Endothelial cell of umbilical vein (primary cell): ENCODE results near the gene PABPC1L. TPM values are rescaled to one million over a fixed set of nuclear protein-coding genes. Genes with fewer than 3 reads are reported as not detected.

Experiments used
- BruUV-seq: library from RNA; stranded (reverse); fragments of 400-500 nt; replicated peaks from 2 replicates; lab custom pipeline; 2021; lab: Mats Ljungman, UMichigan
- CTCF ChIA-PET: fragments of 300-600, 350-600 bp; sonication (Branson Sonifier 250); formaldehyde crosslinking; loops from one replicate; lab custom pipeline; 2021; ENCODE audit warnings: antibody characterized with exemption, inconsistent platforms; lab: Charles Lee
- POLR2A ChIA-PET: fragments of 300-600, 350-600 bp; sonication (Branson Sonifier 250); formaldehyde crosslinking; loops from one replicate; lab custom pipeline; 2021; ENCODE audit warnings: antibody characterized with exemption, inconsistent platforms; lab: Charles Lee
- DNase-seq: peaks from one replicate; pipeline ENCODE4 v3.0.0-alpha.2; 2011; ENCODE audit warnings: low read depth, low spot score
- FAIRE-seq: peaks from 2 replicates; lab custom pipeline; 2011; peaks lifted over from hg19 to GRCh38; lab: Jason Lieb, UNC
- H2AFZ ChIP-seq: 2 replicates; pipeline ENCODE4 v1.6.0; 2012; ENCODE audit warnings: low read depth, low read length, control low read depth, inconsistent platforms
- H3K27ac ChIP-seq: 2 replicates; pipeline ENCODE4 v1.5.1; 2011; ENCODE audit warnings: low read depth, mild to moderate bottlenecking, control low read depth, low read length, moderate library complexity; ENCODE audit not compliant: insufficient read depth
- H3K27me3 ChIP-seq, 2 experiments: 2 replicates each; pipeline versions ENCODE4 v1.6.0 to v1.6.1; 2011; ENCODE audit warnings: low read length in 2 of 2, mixed read lengths in 1 of 2; ENCODE audit not compliant: control insufficient read depth in 2 of 2, insufficient read depth in 2 of 2
- H3K36me3 ChIP-seq, 2 experiments: 2 replicates in 1 of 2; 3 replicates in 1 of 2; pipeline ENCODE4 v1.5.1; 2011; ENCODE audit warnings: low read length in 2 of 2, mild to moderate bottlenecking in 1 of 2, moderate library complexity in 1 of 2; ENCODE audit not compliant: control insufficient read depth in 2 of 2, insufficient read depth in 2 of 2; ENCODE audit errors: extremely low read depth in 1 of 2
- H3K4me1 ChIP-seq: 3 replicates; pipeline ENCODE4 v1.5.1; 2011; ENCODE audit warnings: mild to moderate bottlenecking, low read length; ENCODE audit not compliant: control insufficient read depth, insufficient read depth; ENCODE audit errors: extremely low read depth
- H3K4me2 ChIP-seq: 2 replicates; pipeline ENCODE4 v1.6.1; 2011; ENCODE audit warnings: low read length, control low read depth, mixed read lengths; ENCODE audit not compliant: insufficient read depth
- H3K4me3 ChIP-seq, 3 experiments: fragments of 200-600 bp in 1 of 3; sonication (generic), shearing (Covaris generic) in 1 of 3; replicated peaks in 1 of 3; 2 replicates each; pipeline ENCODE4 v1.5.1; 2011 to 2016; ENCODE audit warnings: control low read depth in 3 of 3, low read length in 3 of 3, mild to moderate bottlenecking in 2 of 3, inconsistent platforms in 1 of 3, low read depth in 1 of 3, moderate library complexity in 1 of 3; ENCODE audit not compliant: insufficient read depth in 1 of 3
- H3K79me2 ChIP-seq: 2 replicates; pipeline ENCODE4 v1.6.0; 2012; ENCODE audit warnings: low read length, inconsistent platforms; ENCODE audit not compliant: control insufficient read depth, insufficient read depth
- H3K9ac ChIP-seq: replicated peaks from 2 replicates; pipeline ENCODE3; 2011; ENCODE audit warnings: low read length, control low read depth; ENCODE audit not compliant: insufficient read depth; ENCODE audit errors: extremely low read depth
- H3K9me1 ChIP-seq: replicated peaks from 3 replicates; pipeline ENCODE4 v1.6.0; 2011; ENCODE audit warnings: mild to moderate bottlenecking, low read length; ENCODE audit not compliant: control insufficient read depth, insufficient read depth; ENCODE audit errors: extremely low read depth
- H3K9me3 ChIP-seq: replicated peaks from 2 replicates; pipeline ENCODE4 v1.5.1; 2012; ENCODE audit warnings: low read length, inconsistent platforms; ENCODE audit not compliant: control insufficient read depth, insufficient read depth
- H4K20me1 ChIP-seq: replicated peaks from 2 replicates; pipeline ENCODE3; 2011; ENCODE audit warnings: mild to moderate bottlenecking, low read length; ENCODE audit not compliant: control insufficient read depth, insufficient read depth; ENCODE audit errors: extremely low read depth
- EZH2 ChIP-seq: IDR thresholded peaks from 2 replicates; pipeline ENCODE4 v1.6.1; 2012; ENCODE audit warnings: borderline replicate concordance, low read depth, mild to moderate bottlenecking, moderate library complexity, low read length, inconsistent platforms; ENCODE audit not compliant: severe bottlenecking
- FOS ChIP-seq: IDR thresholded peaks from 2 replicates; pipeline ENCODE4 v1.6.1; 2011; ENCODE audit warnings: mild to moderate bottlenecking, low read length, moderate library complexity, borderline replicate concordance; ENCODE audit not compliant: insufficient read depth
- GATA2 ChIP-seq: IDR thresholded peaks from 2 replicates; pipeline ENCODE4 v1.7.0; 2011; ENCODE audit warnings: low read depth, mild to moderate bottlenecking, moderate library complexity, mixed read lengths, low read length; ENCODE audit not compliant: insufficient read length, insufficient read depth
- JUN ChIP-seq: IDR thresholded peaks from 2 replicates; pipeline ENCODE4 v1.6.1; 2011; ENCODE audit warnings: borderline replicate concordance, low read depth; ENCODE audit not compliant: insufficient read length, insufficient read depth
- MYC ChIP-seq: IDR thresholded peaks from one replicate; pipeline ENCODE4 v1.6.1; 2011; ENCODE audit warnings: mild to moderate bottlenecking, low read depth, low read length
- POLR2A ChIP-seq: IDR thresholded peaks from 2 replicates; pipeline ENCODE4 v1.6.1; 2012; ENCODE audit warnings: low read depth, mild to moderate bottlenecking, control low read depth, low read length
- POLR2AphosphoS5 ChIP-seq: IDR thresholded peaks from 2 replicates; pipeline ENCODE4 v1.6.1; 2012; ENCODE audit warnings: low read depth, mild to moderate bottlenecking, control low read depth, low read length, moderate library complexity; ENCODE audit not compliant: insufficient read depth
- dilution Hi-C: fragments of 300-500 bp; cut with MboI; formaldehyde crosslinking; loops from one replicate; pipeline ENCODE4 v1.15.0; 2019; ENCODE audit warnings: low sequenced_read_pairs; ENCODE audit not compliant: extremely low pct_ligation_motif_present
- intact Hi-C: fragments of 100-400 bp; cut with micrococcal nuclease; formaldehyde crosslinking; loops from one replicate; pipeline ENCODE4 v1.10.0; 2022
- polyA plus RNA-seq, 4 experiments: library from polyadenylated mRNA; depleted of rRNA in 3 of 4; stranded (reverse) in 3 of 4; unstranded in 1 of 4; fragments of >200 nt; gene quantifications; 2 replicates each; pipeline versions ENCODE4 v1.2.1 to v1.2.3, GENCODE V29; 2011 to 2012; ENCODE audit warnings: missing spikeins in 1 of 4
- total RNA-seq: library from RNA; stranded (reverse); gene quantifications from 2 replicates; pipeline ENCODE4 v1.2.3, GENCODE V29; 2021
- TF ChIP-seq, protein P1 (sequence below): IDR thresholded peaks from 2 replicates; pipeline ENCODE4 v1.6.1; 2011; ENCODE audit not compliant: insufficient read depth, insufficient read length
- TF ChIP-seq, protein P2 (sequence below), 2 donors: IDR thresholded peaks; 1 replicate in 1 of 2; 2 replicates in 1 of 2; pipeline ENCODE4 v1.5.1; 2011; ENCODE audit warnings: low read length in 2 of 2, mild to moderate bottlenecking in 2 of 2, moderate library complexity in 2 of 2, control low read depth in 1 of 2, inconsistent platforms in 1 of 2, low read depth in 1 of 2; ENCODE audit not compliant: insufficient read depth in 1 of 2; ENCODE audit errors: extremely low read depth in 1 of 2

Gene PABPC1L
- total and polyA plus RNA-seq, 2 donors (not counting 3 experiments of a cell fraction or from before 2014, with no cell fraction given), result 7.8 to 12.6 TPM

DNA sequence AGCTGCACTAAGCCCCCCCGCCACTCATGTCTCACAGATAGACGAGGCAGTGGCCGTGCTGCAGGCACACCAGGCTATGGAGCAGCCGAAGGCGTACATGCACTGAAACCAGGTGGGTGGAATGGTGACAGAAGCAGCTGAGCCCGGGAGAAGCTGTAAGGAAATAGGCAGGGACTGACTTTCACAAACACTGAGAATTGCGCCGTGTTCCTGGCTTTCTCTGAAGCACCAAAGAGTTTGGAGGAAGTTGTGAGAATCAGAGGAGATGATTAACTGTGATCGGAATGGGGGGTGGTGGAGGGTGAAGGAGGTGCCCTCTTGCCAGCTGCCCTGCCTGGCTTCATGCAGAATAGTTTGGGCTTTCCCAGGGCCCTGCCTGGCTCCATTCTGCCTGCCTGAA is 28.8 kb downstream of the PABPC1L start:
- Histone ChIP-seq H3K36me3 (peaks cover 7 to 22% of the 10 kb centered on the region in 2 experiments), H3K4me2 (no peak overlapping the region), H3K79me2 (no peaks in the 10 kb centered on the region), H2AFZ (no peak overlapping the region), H3K9me1 (no peaks in the 10 kb centered on the region), H4K20me1 (no peaks in the 10 kb centered on the region), H3K9me3 (no peaks in the 10 kb centered on the region), H3K4me1 (peaks cover 12% of the 10 kb centered on the region), H3K9ac (no peak overlapping the region), H3K4me3 (no peak overlapping the region), H3K27me3 (no peaks in the 10 kb centered on the region), H3K27ac (peak overlapping the region; percentile 2)
- TF ChIP-seq POLR2AphosphoS5 (peak; percentile 41), POLR2A (no peak), EZH2 (no peak), FOS (peak; percentile 15)
- dilution Hi-C loops, result no loop called here
- CTCF ChIA-PET, result interaction anchor here (0.6 to 1.1 kb wide), 3 partner anchors 157 to 1437 kb away, joined by 3 to 4 read pairs (median 3); no protein-coding TSS in a partner anchor
- FAIRE-seq (peak; percentile 85), DNase-seq (peak; percentile 36)
- POLR2A ChIA-PET, result no interaction called here
- intact Hi-C loops, result no loop called here
- no TSS peak for BruUV-seq

DNA sequence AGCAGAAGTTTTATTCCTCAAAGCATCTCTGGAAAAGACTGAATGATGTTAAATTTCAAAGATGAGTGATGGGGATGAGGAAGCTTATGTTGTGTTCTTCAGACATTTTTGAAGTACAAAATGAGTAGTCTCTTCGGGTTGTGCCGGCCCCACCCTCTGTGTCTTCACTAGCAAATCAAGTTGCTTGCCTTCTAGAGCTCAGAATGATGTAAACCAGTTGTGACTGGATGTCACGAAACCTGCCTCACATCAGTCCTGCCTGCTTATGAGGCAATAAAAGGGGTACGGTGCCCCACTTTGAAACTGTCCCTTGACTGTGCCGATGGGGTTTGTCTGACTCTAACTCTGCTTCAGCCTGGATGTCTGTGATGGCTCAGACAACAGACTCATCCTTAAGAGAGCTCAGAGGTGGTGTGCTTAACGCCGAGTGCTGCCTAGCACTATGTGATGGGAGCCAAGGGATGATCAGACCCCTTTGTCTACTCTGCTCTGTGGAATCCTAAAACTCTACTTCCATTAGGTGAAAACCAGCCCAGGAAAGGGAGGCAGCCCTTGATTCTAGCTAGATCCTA is 31.3 kb downstream of the PABPC1L start:
- H3K4me2 ChIP-seq, result no peak overlapping the region
- H3K9me3 ChIP-seq, result no peaks in the 10 kb centered on the region
- H3K9me1 ChIP-seq, result no peaks in the 10 kb centered on the region
- dilution Hi-C loops (no loop called here), intact Hi-C loops (no loop called here)
- H3K27me3 ChIP-seq, result no peaks in the 10 kb centered on the region
- no peak for TF ChIP-seq FOS
- no peak for TF ChIP-seq MYC
- no peak for TF ChIP-seq POLR2A
- TF ChIP-seq, protein P1, sequence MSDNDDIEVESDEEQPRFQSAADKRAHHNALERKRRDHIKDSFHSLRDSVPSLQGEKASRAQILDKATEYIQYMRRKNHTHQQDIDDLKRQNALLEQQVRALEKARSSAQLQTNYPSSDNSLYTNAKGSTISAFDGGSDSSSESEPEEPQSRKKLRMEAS, result no peak
- no peak for TF ChIP-seq JUN
- TF ChIP-seq GATA2, result no peak
- TF ChIP-seq, protein P2, sequence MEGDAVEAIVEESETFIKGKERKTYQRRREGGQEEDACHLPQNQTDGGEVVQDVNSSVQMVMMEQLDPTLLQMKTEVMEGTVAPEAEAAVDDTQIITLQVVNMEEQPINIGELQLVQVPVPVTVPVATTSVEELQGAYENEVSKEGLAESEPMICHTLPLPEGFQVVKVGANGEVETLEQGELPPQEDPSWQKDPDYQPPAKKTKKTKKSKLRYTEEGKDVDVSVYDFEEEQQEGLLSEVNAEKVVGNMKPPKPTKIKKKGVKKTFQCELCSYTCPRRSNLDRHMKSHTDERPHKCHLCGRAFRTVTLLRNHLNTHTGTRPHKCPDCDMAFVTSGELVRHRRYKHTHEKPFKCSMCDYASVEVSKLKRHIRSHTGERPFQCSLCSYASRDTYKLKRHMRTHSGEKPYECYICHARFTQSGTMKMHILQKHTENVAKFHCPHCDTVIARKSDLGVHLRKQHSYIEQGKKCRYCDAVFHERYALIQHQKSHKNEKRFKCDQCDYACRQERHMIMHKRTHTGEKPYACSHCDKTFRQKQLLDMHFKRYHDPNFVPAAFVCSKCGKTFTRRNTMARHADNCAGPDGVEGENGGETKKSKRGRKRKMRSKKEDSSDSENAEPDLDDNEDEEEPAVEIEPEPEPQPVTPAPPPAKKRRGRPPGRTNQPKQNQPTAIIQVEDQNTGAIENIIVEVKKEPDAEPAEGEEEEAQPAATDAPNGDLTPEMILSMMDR (IDR thresholded peaks at IDR 0.05; ENCODE audit: extremely low read depth in 1 of 2, insufficient read depth in 1 of 2, low read depth in 1 of 2, low read length in 2 of 2), result no peak
- no peak for TF ChIP-seq POLR2AphosphoS5
- no peak for TF ChIP-seq EZH2
- no peak for DNase-seq
- peaks cover 11 to 25% of the 10 kb centered on the region in 2 experiments for H3K36me3 ChIP-seq
- POLR2A ChIA-PET, result interaction anchor here (0.5 kb wide), 1 partner anchor 32 kb away, joined by 4 read pairs; the partner anchor contains the start of gene PABPC1L
- no peaks in the 10 kb centered on the region for H3K79me2 ChIP-seq
- BruUV-seq, result no TSS peak
- H3K4me3 ChIP-seq, result no peak overlapping the region
- no peaks in the 10 kb centered on the region for H4K20me1 ChIP-seq
- H3K4me1 ChIP-seq, result peaks cover 12% of the 10 kb centered on the region
- no peak overlapping the region for H3K9ac ChIP-seq
- peak; percentile 46 for FAIRE-seq
- CTCF ChIA-PET, result interaction anchor here (0.6 to 1.5 kb wide), 2 partner anchors 9 to 32 kb away, joined by 3 to 5 read pairs; no protein-coding TSS in a partner anchor
- H3K27ac ChIP-seq, result no peak overlapping the region
- no peak overlapping the region for H2AFZ ChIP-seq
